GM18505 (cell line): ENCODE data around the gene CHRM4.

Experiments used
- ATAC-seq: cut with Tn5 transposase; IDR thresholded peaks from one replicate; pipeline ENCODE4 v1.9.1; 2021; ENCODE audit not compliant: unreplicated experiment
- POLR2A ChIP-seq: IDR thresholded peaks from 4 replicates; pipeline ENCODE4 v1.6.1; 2011; ENCODE audit warnings: borderline replicate concordance; ENCODE audit not compliant: insufficient read depth, insufficient read length; ENCODE audit errors: extremely low read depth

The CHRM4 gene

DNA sequence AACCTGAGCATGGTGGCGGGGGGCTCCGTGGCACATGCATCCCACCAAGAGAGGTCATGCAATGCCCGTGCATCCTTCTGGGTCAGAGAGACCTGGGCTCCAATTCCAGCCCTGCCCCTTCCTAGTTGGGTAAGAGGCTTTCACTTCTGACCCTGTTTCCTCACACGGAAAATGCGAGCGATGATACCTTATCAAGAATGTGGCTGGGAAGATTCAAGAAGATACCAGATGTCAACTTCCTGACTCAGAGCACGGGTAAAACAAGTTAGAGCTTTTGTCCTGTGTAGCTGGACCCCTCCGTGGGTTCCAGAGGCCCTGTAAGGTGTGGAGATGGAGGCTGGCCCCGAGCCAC lies 53.0 kb downstream of the CHRM4 start:
- no peak for TF ChIP-seq POLR2A
- no peak for ATAC-seq

- TF ChIP-seq POLR2A = no peak
- no peak for ATAC-seq
Observed at GRCh38 chr11:46337626-46338345, 53.8 kb downstream of the CHRM4 start.

GRCh38 chr11:46336563-46337180 lies 54.9 kb downstream of the CHRM4 start:
- no peak for ATAC-seq
- TF ChIP-seq POLR2A = no peak

GRCh38 chr11:46335890-46336562 lies 55.5 kb downstream of the CHRM4 start:
- ATAC-seq = no peak
- TF ChIP-seq POLR2A = no peak

DNA sequence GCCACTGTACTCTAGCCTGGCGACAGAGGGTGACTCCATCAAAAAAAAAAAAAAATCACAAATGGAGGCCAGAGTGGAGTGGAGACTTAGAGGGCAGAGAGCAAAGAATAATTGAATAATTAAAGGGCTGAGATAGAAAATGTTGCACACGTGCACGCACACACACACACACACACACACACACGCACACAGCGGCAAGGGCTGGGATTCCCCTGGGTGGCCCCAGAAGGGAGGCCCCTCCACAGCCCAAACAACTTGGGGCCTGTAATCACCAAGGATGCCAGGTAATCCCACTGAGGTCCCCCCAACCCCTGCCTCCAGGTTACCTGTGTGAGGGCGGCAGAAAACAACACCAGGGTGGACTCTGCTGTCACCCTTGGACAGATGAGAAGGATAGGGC lies 56.3 kb downstream of the CHRM4 start:
- TF ChIP-seq POLR2A = no peak
- no peak for ATAC-seq

DNA sequence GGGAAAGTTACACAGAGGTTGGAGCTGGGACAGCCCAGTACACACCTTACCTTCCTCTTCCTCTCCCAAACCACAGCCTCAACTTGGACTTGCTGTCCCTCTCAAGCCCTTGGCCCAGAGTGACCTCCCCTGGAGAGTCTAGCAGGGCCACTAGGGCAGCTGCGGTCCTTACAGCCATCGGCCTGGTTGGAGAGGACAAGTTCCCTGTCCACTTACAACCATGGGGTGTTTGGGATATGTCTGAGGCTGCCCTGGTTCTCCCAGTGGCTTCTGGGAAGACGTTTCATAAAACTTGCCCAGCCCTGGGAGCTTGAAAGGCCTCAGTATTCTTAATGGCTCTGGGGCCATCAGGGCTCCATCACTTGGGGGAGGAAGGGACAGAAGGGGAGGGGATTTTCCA lies 57.4 kb downstream of the CHRM4 start:
- no peak for ATAC-seq
- TF ChIP-seq POLR2A = no peak
